Gastrocnemius medialis (tissue), 4 donors: Measurements from ENCODE around the gene TTLL5.

Experiments
- CTCF ChIP-seq, 5 experiments: fragments of 450-650 bp in 3 of 5; fragments of 200-600 bp in 2 of 5; sonication (generic) in 2 of 5; IDR thresholded peaks in 4 of 5; conservative IDR thresholded peaks in 1 of 5; 1 replicate in 4 of 5; 2 replicates in 1 of 5; pipeline ENCODE4 v1.5.1; 2016 to 2019; ENCODE audit warnings: antibody characterized with exemption in 5 of 5, mild to moderate bottlenecking in 3 of 5, moderate library complexity in 3 of 5
- POLR2A ChIP-seq, 2 donors: fragments of 450-650 bp; IDR thresholded peaks; one replicate each; pipeline ENCODE4 v1.6.1; 2017; ENCODE audit warnings: antibody characterized with exemption in 2 of 2, mild to moderate bottlenecking in 2 of 2, moderate library complexity in 2 of 2

GRCh38 chr14:75933712-75934296 lies 272.8 kb downstream of the TTLL5 start:
- TF ChIP-seq POLR2A (IDR thresholded peaks at IDR 0.05), result no peak
- TF ChIP-seq CTCF (IDR thresholded peaks at IDR 0.05 in 4 of 5, conservative IDR thresholded peaks at IDR 0.05 in 1 of 5), result no peak
